ENCODE data around the gene OST4.
"Not testable (repeated sequence)": the region's sequence is repeated elsewhere in the genome, so short reads cannot be mapped to it uniquely, and the experiment has no call there.

OST4 gene

GRCh38 chr2:27071277-27071989, at the start of gene OST4:
Gene OST4, minus strand, starts transcription at chr2:27071654.
- peak; percentile 93 for DNase-seq (ENCODE audit: low spot score)

GRCh38 chr2:27119330-27119670, 47.8 kb upstream of the OST4 start:
- DNase-seq (ENCODE audit: low spot score): not testable (repeated sequence)

GRCh38 chr2:27118525-27119329, 47.3 kb upstream of the OST4 start, which contains the start of gene CGREF1:
Gene CGREF1, minus strand, starts transcription at chr2:27119128. Its CDS starts 14,762 bp downstream, at chr2:27104366.
- DNase-seq (ENCODE audit: low spot score): no peak

- DNase-seq (ENCODE audit: low spot score): no peak
These were observed 46.6 kb upstream of the OST4 start for GRCh38 chr2:27117995-27118524.

- DNase-seq (ENCODE audit: low spot score): no peak
These were observed 44.1 kb upstream of the OST4 start for GRCh38 chr2:27115519-27115918.

- DNase-seq (ENCODE audit: low spot score): not testable (repeated sequence)
These were observed 40.1 kb upstream of the OST4 start for GRCh38 chr2:27111392-27112078.

- not testable (repeated sequence) for DNase-seq (ENCODE audit: low spot score)
These were observed 39.3 kb upstream of the OST4 start for GRCh38 chr2:27110603-27111352.

- DNase-seq (ENCODE audit: low spot score): no peak
These were observed 37.6 kb upstream of the OST4 start for GRCh38 chr2:27109083-27109482.

- DNase-seq (ENCODE audit: low spot score): no peak
These were observed 36.8 kb upstream of the OST4 start for GRCh38 chr2:27108221-27108620.

GRCh38 chr2:27105981-27106380, 34.5 kb upstream of the OST4 start:
- DNase-seq (ENCODE audit: low spot score): no peak

GRCh38 chr2:27102329-27102728, 30.9 kb upstream of the OST4 start:
- DNase-seq (ENCODE audit: low spot score): no peak

- DNase-seq (ENCODE audit: low spot score): no peak
These were observed 28.6 kb upstream of the OST4 start for GRCh38 chr2:27100036-27100435.

- no peak for DNase-seq (ENCODE audit: low spot score)
These were observed 28.0 kb upstream of the OST4 start for GRCh38 chr2:27099334-27099955.

- DNase-seq (ENCODE audit: low spot score): no peak
These were observed 25.9 kb upstream of the OST4 start for GRCh38 chr2:27097341-27097740.

GRCh38 chr2:27096748-27097297, 25.4 kb upstream of the OST4 start:
- no peak for DNase-seq (ENCODE audit: low spot score)

- DNase-seq (ENCODE audit: low spot score): peak; percentile 76
These were observed 24.5 kb upstream of the OST4 start for GRCh38 chr2:27095745-27096651.

- no peak for DNase-seq (ENCODE audit: low spot score)
These were observed 23.9 kb upstream of the OST4 start for GRCh38 chr2:27095427-27095744.

- no peak for DNase-seq (ENCODE audit: low spot score)
These were observed 23.0 kb upstream of the OST4 start for GRCh38 chr2:27094353-27094984.

Data from COLO829 (cell line).